GM12801 (cell line): ENCODE data around the gene ERGIC2.

ENCODE experiments used
- TF ChIP-seq, protein P1 (sequence below): IDR thresholded peaks from one replicate; pipeline ENCODE4 v1.5.1; 2011; ENCODE audit warnings: control low read depth; ENCODE audit not compliant: insufficient read length; ENCODE audit errors: extremely low read depth

The ERGIC2 gene

GRCh38 chr12:29322157-29322556 is 58.8 kb downstream of the ERGIC2 start:
- TF ChIP-seq, protein P1, sequence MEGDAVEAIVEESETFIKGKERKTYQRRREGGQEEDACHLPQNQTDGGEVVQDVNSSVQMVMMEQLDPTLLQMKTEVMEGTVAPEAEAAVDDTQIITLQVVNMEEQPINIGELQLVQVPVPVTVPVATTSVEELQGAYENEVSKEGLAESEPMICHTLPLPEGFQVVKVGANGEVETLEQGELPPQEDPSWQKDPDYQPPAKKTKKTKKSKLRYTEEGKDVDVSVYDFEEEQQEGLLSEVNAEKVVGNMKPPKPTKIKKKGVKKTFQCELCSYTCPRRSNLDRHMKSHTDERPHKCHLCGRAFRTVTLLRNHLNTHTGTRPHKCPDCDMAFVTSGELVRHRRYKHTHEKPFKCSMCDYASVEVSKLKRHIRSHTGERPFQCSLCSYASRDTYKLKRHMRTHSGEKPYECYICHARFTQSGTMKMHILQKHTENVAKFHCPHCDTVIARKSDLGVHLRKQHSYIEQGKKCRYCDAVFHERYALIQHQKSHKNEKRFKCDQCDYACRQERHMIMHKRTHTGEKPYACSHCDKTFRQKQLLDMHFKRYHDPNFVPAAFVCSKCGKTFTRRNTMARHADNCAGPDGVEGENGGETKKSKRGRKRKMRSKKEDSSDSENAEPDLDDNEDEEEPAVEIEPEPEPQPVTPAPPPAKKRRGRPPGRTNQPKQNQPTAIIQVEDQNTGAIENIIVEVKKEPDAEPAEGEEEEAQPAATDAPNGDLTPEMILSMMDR: no peak

DNA sequence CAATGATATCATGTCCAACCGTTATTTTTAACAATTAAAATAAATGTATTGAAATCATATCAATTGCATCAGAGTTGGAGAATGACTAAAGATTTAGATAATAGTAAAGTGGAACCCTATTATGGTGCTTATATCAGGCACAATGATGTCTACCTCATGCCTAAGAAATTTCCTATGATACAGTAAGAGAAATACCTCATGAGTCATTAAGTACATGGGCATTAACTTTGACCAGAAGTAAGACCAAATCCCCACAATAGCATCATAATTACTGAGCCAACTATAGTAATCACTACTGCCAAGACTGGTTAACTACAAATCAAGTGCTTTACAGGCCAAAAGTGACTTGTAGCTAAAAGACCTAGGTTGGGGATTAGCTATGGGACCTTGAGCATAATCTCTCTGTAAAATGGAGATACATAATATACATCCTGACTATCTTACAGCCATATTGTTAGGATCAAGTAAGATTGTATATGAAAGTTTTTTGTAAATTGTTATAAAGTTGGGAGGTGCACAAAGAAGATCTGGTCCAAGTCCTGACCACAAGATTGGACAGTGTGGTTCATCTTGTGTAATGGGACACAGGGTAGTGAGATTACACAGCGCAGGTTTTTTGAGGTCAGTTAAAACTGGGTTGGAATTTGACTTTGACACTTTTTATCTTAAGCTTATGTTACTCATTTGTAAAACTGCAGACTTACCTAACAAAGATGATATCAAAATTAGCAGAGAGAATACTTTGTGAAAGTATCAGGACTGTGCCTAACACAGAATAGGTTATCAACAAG is 60.5 kb downstream of the ERGIC2 start:
- TF ChIP-seq, protein P1: no peak

DNA sequence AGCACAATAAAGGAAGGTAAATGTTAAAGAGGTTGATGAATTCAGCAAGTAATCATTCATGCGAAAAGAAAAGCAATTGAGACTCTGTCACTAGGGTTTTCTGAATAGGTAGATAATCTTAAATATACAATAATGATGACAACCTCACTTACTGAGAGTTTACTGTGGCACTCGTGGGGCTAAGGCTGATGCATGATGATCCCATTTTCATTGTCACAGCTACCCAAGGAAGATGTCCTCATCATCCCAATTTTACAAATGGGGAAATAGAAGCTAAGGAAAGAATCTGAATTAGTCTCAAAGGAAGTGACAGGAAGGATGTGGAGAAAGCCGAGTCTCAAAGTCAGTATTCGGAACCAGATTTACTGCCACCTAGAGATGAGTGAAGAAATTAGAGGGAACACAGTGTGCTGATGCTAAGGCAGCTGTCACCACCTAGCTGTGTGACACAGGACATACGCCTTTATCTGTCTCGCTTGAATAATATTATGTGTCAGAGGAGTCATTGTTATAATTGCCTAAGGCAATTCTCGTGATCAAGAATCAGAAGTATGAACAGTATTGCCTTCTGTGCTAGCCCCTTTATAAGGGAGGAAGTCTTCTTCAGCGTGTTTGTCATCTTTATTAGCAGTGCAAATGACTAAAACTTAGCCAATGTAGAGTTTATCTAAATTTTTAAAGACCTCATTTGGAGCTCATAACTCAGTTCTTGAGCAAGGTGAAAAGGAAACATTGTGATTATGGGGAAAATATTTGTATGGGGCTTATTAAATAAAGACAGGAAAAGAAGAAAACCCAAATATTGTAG is 63.2 kb downstream of the ERGIC2 start:
- TF ChIP-seq, protein P1: peak; percentile 90

GRCh38 chr12:29316752-29317151 is 64.2 kb downstream of the ERGIC2 start:
- TF ChIP-seq, protein P1: no peak

DNA sequence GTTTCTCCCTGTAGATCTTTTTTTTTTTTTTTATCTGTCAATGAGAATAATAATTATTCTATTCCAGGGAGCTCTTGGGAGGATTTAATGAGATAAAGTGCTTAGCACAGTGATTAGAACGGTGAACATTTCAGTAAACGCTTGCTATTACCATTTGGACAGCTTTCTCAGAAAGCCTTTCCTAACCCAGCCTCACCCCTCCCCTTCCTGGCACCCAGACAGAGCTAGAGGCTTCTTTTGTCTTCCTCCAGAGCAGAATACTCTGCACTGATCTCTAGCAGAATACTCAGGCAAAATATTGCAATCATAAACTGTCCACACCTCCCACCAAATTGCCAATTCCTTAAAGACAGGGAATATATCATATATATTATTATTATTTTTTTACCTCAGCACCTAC is 66.6 kb downstream of the ERGIC2 start:
- TF ChIP-seq, protein P1: no peak

GRCh38 chr12:29310899-29311298 is 70.1 kb downstream of the ERGIC2 start:
- TF ChIP-seq, protein P1: no peak

DNA sequence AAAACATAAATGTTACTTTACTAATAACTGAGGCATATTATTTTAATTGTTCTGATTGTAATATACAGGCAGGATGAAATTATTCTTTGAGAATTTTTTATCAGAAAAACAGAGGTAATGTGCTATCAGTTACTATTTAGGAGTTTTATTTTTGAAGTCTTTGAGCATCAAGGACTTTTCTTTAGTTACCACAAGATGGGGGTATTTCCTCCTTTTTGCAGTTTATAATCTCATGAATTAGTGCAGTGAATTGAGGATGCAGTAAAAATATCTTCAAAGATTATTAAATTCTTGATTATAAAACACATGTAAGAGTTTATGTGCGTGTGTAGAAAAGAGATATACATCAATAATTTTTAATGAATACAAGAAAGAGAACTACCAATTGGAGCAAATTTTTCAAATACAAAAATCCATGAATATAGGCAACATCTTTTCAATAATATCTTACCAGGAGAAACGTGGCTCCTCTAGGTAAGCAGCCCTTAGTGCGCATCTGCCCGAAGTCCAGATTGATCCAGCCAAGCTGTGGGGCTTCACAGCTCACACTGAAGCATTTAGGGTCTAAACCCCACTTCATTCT is 71.6 kb downstream of the ERGIC2 start:
- TF ChIP-seq, protein P1: no peak
